SU-DHL-6 (cell line): ENCODE data around the gene UBFD1.
"Not testable (repeated sequence)": the region's sequence is repeated elsewhere in the genome, so short reads cannot be mapped to it uniquely, and the experiment has no call there.

Experiments
- H2AFZ ChIP-seq: fragments of 200-600 bp; sonication (generic); 2 replicates; pipeline ENCODE4 v1.6.1; 2014; ENCODE audit warnings: low read depth, mild to moderate bottlenecking, moderate library complexity, mixed read lengths, antibody characterized with exemption, low read length; ENCODE audit not compliant: severe bottlenecking
- H3F3A ChIP-seq: fragments of 200-600 bp; shearing (Covaris generic); 2 replicates; pipeline ENCODE4 v1.6.0; 2016; ENCODE audit warnings: antibody characterized with exemption, mild to moderate bottlenecking; ENCODE audit not compliant: insufficient read depth
- H3K27ac ChIP-seq: fragments of 200-600 bp; sonication (generic); 2 replicates; pipeline ENCODE4 v1.5.1; 2016; ENCODE audit warnings: low read depth, mild to moderate bottlenecking, low read length, moderate library complexity, mixed read lengths
- H3K27me3 ChIP-seq: fragments of 200-600 bp; sonication (generic), shearing (Covaris generic); 2 replicates; pipeline ENCODE4 v1.6.0; 2014; ENCODE audit warnings: mild to moderate bottlenecking, low read length
- H3K36me3 ChIP-seq: fragments of 200-600 bp; sonication (generic); 2 replicates; pipeline ENCODE4 v1.6.1; 2014; ENCODE audit warnings: mild to moderate bottlenecking, low read length, mixed read lengths
- H3K4me2 ChIP-seq: fragments of 300-600, 200-600 bp; shearing (Covaris generic), sonication (generic); 2 replicates; pipeline ENCODE4 v1.6.0; 2014; ENCODE audit warnings: low read length, low read depth, mild to moderate bottlenecking; ENCODE audit not compliant: poor library complexity, severe bottlenecking
- H3K4me3 ChIP-seq: fragments of 200-600 bp; sonication (generic); 2 replicates; pipeline ENCODE4 v1.5.1; 2014; ENCODE audit warnings: antibody characterized with exemption, low read length, mild to moderate bottlenecking, mixed read lengths; ENCODE audit not compliant: insufficient read depth, poor library complexity, severe bottlenecking
- H3K79me2 ChIP-seq: fragments of 200-600 bp; sonication (generic); 2 replicates; pipeline ENCODE4 v1.6.1; 2014; ENCODE audit warnings: mild to moderate bottlenecking, low read length, moderate library complexity; ENCODE audit not compliant: insufficient read depth
- H3K9ac ChIP-seq: fragments of 200-600 bp; sonication (generic); 2 replicates; pipeline ENCODE4 v1.7.0; 2014; ENCODE audit warnings: mild to moderate bottlenecking, low read length
- H3K9me2 ChIP-seq: fragments of 200-600 bp; sonication (generic); replicated peaks from 2 replicates; pipeline ENCODE4 v1.6.1; 2014; ENCODE audit warnings: low read length; ENCODE audit not compliant: insufficient read depth
- H3K9me3 ChIP-seq: fragments of 200-600 bp; sonication (generic); 2 replicates; pipeline ENCODE4 v1.6.1; 2014; ENCODE audit warnings: low read length, mixed read lengths; ENCODE audit not compliant: insufficient read depth
- H4K20me1 ChIP-seq: fragments of 200-600 bp; sonication (generic); 2 replicates; pipeline ENCODE4 v1.6.1; 2014; ENCODE audit warnings: low read depth, mild to moderate bottlenecking, antibody characterized with exemption, low read length, moderate library complexity, mixed read lengths
- EZH2phosphoT487 ChIP-seq: fragments of 200-600 bp; sonication (generic), shearing (Covaris generic); conservative IDR thresholded peaks from 2 replicates; pipeline ENCODE4 v1.6.1; 2018; ENCODE audit warnings: mild to moderate bottlenecking, antibody characterized with exemption, low read length, moderate library complexity, mixed read lengths
- TF ChIP-seq, protein P1 (sequence below): fragments of 200-600 bp; sonication (generic); IDR thresholded peaks from one replicate; pipeline ENCODE4 v1.5.1; 2017; ENCODE audit warnings: antibody characterized with exemption, mild to moderate bottlenecking, low read length, moderate library complexity; ENCODE audit not compliant: insufficient read depth, poor library complexity, severe bottlenecking

UBFD1 gene

DNA sequence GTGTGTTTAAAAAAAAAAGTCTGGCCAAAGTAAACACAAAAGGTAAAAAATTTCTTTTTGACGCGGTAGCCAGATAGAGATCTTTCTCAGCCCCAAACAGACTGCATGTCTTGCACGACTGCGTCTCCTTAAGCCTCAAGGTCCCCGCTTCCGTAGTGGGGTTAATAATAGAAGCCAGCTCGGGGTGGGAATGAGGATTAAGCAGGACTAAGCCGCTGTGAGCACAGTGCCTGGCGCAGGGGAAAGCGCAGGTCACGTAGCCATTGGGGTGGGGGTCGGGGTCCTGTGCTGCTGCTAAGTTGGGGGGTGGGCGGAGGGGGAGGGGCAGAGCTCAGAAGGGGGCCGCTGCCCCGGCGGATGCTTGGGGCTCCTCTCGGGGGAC is 47.8 kb upstream of the UBFD1 start:
- Histone ChIP-seq H3K9me3 (no peaks in the 10 kb centered on the region), H4K20me1 (peaks cover 24% of the 10 kb centered on the region; the same call in 1 of the 2 replicates), H3F3A (peaks cover 32% of the 10 kb centered on the region), H3K27me3 (no peaks in the 10 kb centered on the region), H3K27ac (peak overlapping the region; percentile 75), H3K9me2 (no peaks in the 10 kb centered on the region), H3K4me3 (peak overlapping the region; percentile 80), H3K4me2 (peak overlapping the region; percentile 80), H3K36me3 (peaks cover 7% of the 10 kb centered on the region; the same call in 1 of the 2 replicates), H3K79me2 (peaks cover 59% of the 10 kb centered on the region), H2AFZ (no peak overlapping the region), H3K9ac (peak overlapping the region; percentile 82)
- TF ChIP-seq, protein P1, sequence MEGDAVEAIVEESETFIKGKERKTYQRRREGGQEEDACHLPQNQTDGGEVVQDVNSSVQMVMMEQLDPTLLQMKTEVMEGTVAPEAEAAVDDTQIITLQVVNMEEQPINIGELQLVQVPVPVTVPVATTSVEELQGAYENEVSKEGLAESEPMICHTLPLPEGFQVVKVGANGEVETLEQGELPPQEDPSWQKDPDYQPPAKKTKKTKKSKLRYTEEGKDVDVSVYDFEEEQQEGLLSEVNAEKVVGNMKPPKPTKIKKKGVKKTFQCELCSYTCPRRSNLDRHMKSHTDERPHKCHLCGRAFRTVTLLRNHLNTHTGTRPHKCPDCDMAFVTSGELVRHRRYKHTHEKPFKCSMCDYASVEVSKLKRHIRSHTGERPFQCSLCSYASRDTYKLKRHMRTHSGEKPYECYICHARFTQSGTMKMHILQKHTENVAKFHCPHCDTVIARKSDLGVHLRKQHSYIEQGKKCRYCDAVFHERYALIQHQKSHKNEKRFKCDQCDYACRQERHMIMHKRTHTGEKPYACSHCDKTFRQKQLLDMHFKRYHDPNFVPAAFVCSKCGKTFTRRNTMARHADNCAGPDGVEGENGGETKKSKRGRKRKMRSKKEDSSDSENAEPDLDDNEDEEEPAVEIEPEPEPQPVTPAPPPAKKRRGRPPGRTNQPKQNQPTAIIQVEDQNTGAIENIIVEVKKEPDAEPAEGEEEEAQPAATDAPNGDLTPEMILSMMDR: no peak
- TF ChIP-seq EZH2phosphoT487: no peak

DNA sequence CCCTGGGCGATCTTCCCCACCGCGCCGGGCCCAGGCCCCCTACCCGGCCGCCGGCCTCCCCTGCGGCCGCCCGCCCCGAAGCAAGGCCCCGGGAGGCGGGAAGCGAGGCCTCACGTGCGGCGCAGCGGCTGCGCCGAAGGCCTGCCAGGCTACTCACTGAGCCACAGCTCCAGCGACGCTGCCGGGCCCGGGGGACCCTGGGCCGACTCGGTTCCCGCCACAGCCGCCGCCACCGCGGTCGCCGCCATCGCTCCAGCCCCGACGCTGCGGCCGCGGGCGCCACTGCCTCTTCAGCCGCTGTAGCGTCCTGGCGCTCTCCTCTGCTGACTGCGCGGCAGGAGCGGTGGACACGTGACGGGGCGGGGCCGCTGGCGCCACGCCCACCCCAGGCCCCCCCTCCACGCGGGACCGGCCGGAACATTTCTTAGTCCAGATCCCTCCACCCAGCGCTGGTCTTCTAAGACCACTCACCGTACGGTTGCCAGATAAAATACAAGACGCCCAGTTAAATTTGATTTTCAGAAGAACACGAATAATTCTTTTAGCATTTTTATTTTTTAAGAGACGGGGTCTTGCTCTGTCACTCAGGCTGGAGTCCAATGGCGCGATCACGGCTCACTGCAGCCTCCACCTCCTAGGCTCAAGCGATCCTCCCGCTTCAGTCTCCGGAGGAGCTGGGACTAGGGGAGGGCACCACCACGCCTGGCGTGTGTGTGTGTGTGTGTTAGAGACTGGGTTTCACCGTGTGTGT is 47.2 kb upstream of the UBFD1 start, which contains the start of gene GGA2:
Gene GGA2, minus strand, starts transcription at position 331 of the 751 bp plus-strand sequence. Its CDS starts 83 bp downstream, at position 248.
- Histone ChIP-seq H2AFZ (peak within 1 kb of the TSS; percentile 79), H3K9me2 (no peaks in the 10 kb centered on the region), H3K27ac (peak within 1 kb of the TSS; percentile 75), H4K20me1 (peaks cover 19% of the 10 kb centered on the region; the same call in 1 of the 2 replicates), H3K9me3 (no peaks in the 10 kb centered on the region), H3K36me3 (peaks cover 7% of the 10 kb centered on the region; the same call in 1 of the 2 replicates), H3F3A (peaks cover 37% of the 10 kb centered on the region), H3K4me2 (peak within 1 kb of the TSS; percentile 80), H3K4me3 (peak within 1 kb of the TSS; percentile 80), H3K27me3 (no peaks in the 10 kb centered on the region), H3K9ac (peak within 1 kb of the TSS; percentile 82), H3K79me2 (peaks cover 54% of the 10 kb centered on the region)
- TF ChIP-seq, protein P1: no peak

DNA sequence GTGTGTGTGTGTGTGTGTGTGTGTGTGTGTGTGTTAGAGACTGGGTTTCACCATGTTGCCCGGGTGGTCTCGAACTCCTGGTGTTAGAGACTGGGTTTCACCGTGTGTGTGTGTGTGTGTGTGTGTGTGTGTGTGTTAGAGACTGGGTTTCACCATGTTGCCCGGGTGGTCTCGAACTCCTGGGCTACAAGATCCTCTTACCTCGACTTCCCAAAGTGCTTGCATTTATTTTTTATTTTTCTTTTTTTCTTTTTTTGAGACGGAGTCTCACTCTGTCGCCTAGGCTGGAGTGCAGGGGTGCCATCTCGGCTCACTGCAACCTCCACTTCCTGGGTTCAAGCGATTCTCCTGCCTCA is 46.6 kb upstream of the UBFD1 start:
- peak overlapping the region; percentile 75 for H3K27ac ChIP-seq
- peaks cover 16% of the 10 kb centered on the region; the same call in 1 of the 2 replicates for H4K20me1 ChIP-seq
- not testable (repeated sequence) for H3K27me3 ChIP-seq, H3K36me3 ChIP-seq, H3K9me3 ChIP-seq, H3K9me2 ChIP-seq
- H3K4me2 ChIP-seq: peak overlapping the region; percentile 80
- peak overlapping the region; percentile 79 for H2AFZ ChIP-seq
- H3K9ac ChIP-seq: peak overlapping the region; percentile 82
- H3F3A ChIP-seq: peaks cover 40% of the 10 kb centered on the region
- H3K4me3 ChIP-seq: peak overlapping the region; percentile 80
- peaks cover 48% of the 10 kb centered on the region for H3K79me2 ChIP-seq

DNA sequence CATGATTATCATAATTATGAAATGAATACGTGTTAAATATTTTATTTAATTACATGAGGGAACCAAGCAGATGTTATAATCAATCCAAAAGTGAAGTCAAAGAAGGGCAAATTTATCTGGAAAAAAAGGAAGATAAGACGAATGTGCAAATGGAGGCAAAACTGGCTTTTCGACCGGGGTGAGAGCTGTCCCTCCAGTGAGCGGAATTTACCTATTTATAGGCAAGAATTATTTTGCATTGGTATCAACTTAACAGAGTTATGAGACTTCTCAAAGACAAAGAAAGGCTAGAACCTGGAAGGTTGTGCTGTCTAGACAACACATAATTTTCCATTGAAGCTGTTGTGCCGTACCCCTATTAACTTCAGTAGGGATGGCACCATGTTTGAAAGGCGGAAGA is 45.8 kb upstream of the UBFD1 start:
- H3K27me3 ChIP-seq: no peaks in the 10 kb centered on the region
- TF ChIP-seq, protein P1: no peak
- TF ChIP-seq EZH2phosphoT487: no peak
- no peak overlapping the region for H3K9ac ChIP-seq
- H3K4me2 ChIP-seq: peak overlapping the region; percentile 9
- peaks cover 40% of the 10 kb centered on the region for H3K79me2 ChIP-seq
- H3K27ac ChIP-seq: peak overlapping the region; percentile 45
- peaks cover 45% of the 10 kb centered on the region for H3F3A ChIP-seq
- H3K4me3 ChIP-seq: no peak overlapping the region
- H2AFZ ChIP-seq: no peak overlapping the region
- peaks cover 7% of the 10 kb centered on the region; the same call in 1 of the 2 replicates for H3K36me3 ChIP-seq
- no peaks in the 10 kb centered on the region for H3K9me3 ChIP-seq
- H3K9me2 ChIP-seq: no peaks in the 10 kb centered on the region
- H4K20me1 ChIP-seq: peaks cover 11% of the 10 kb centered on the region; the same call in 1 of the 2 replicates
